K562 (cell line): ENCODE data around the gene TTLL8. TPM values are rescaled to one million over a fixed set of nuclear protein-coding genes. Genes with fewer than 3 reads are reported as not detected.

ENCODE experiments used
- CHD2 ChIP-seq: IDR thresholded peaks from 2 replicates; pipeline ENCODE4 v1.6.1; 2011; ENCODE audit warnings: low read depth, low read length
- JUND ChIP-seq, 2 experiments: IDR thresholded peaks; 2 replicates in 1 of 2; 3 replicates in 1 of 2; pipeline ENCODE4 v1.6.1; 2011; ENCODE audit warnings: borderline replicate concordance in 2 of 2, low read depth in 2 of 2, low read length in 2 of 2, improper control_type of control experiment in 1 of 2, missing biosample characterization in 1 of 2, missing genetic modification characterization in 1 of 2, missing genetic modification reagents in 1 of 2
- MGA ChIP-seq: fragments of 450-650 bp; IDR thresholded peaks from 2 replicates; pipeline ENCODE4 v1.6.1; 2016; ENCODE audit warnings: mild to moderate bottlenecking, moderate library complexity
- NCOA4 ChIP-seq: fragments of 450-650 bp; IDR thresholded peaks from 2 replicates; pipeline ENCODE4 v1.6.1; 2018; ENCODE audit warnings: mild to moderate bottlenecking; ENCODE audit not compliant: partially characterized antibody
- PRMT5 ChIP-seq: sonication (generic); formaldehyde crosslinking; IDR thresholded peaks from 2 replicates; pipeline ENCODE4 v1.5.0; 2020; ENCODE audit warnings: missing genetic modification reagents
- SETDB1 ChIP-seq: IDR thresholded peaks from one replicate; pipeline ENCODE4 v1.6.1; 2012; ENCODE audit warnings: low read length, control low read depth, inconsistent platforms
- SRF ChIP-seq, 2 experiments: fragments of 250-450, 450-650 bp in 1 of 2; sonication (Bioruptor Pico) in 1 of 2; sonication (generic) in 1 of 2; formaldehyde crosslinking; IDR thresholded peaks; 2 replicates each; pipeline versions ENCODE4 v1.5.0 to v1.5.1; 2020 to 2022; ENCODE audit warnings: mild to moderate bottlenecking in 1 of 2, missing genetic modification reagents in 1 of 2
- SRSF7 ChIP-seq: fragments of 200-400 bp; formaldehyde crosslinking; optimal IDR thresholded peaks from 2 replicates; pipeline ENCODE3; 2017; ENCODE audit warnings: mild to moderate bottlenecking, low read depth, low read length
- TAF1 ChIP-seq: IDR thresholded peaks from 2 replicates; pipeline ENCODE4 v1.6.1; 2011; ENCODE audit warnings: mild to moderate bottlenecking, low read length, moderate library complexity; ENCODE audit not compliant: insufficient read depth, control insufficient read depth, severe bottlenecking; ENCODE audit errors: extremely low read depth
- ZFP36 ChIP-seq: fragments of 150-350 bp; IDR thresholded peaks from 2 replicates; pipeline ENCODE4 v1.6.1; 2018; ENCODE audit warnings: low read length, low read depth; ENCODE audit not compliant: partially characterized antibody
- ZNF140 ChIP-seq: fragments of 250-450 bp; sonication (Bioruptor Pico); IDR thresholded peaks from 2 replicates; pipeline ENCODE4 v1.8.0; 2021; ENCODE audit warnings: moderate library complexity, mild to moderate bottlenecking, inconsistent platforms
- ZNF175 ChIP-seq: fragments of 200-800 bp; sonication (Bioruptor generic); IDR thresholded peaks from 2 replicates; pipeline ENCODE4 v1.6.1; 2016; ENCODE audit warnings: low read depth, mild to moderate bottlenecking, missing genetic modification characterization, missing compliant biosample characterization
- ZNF431 ChIP-seq: sonication (generic); formaldehyde crosslinking; IDR thresholded peaks from 2 replicates; pipeline ENCODE4 v1.8.0; 2022; ENCODE audit warnings: mild to moderate bottlenecking, missing genetic modification reagents
- ZNF445 ChIP-seq: fragments of 250-450 bp; sonication (Bioruptor Pico); IDR thresholded peaks from 2 replicates; pipeline ENCODE4 v1.4.0; 2020; ENCODE audit warnings: low read depth, mild to moderate bottlenecking, moderate library complexity
- ZNF766 ChIP-seq: fragments of 200-800 bp; sonication (Bioruptor generic); conservative IDR thresholded peaks from 2 replicates; pipeline ENCODE4 v1.6.1; 2016; ENCODE audit warnings: missing genetic modification characterization, missing compliant biosample characterization
- polyA plus RNA-seq, 8 experiments: library from polyadenylated mRNA; depleted of rRNA in 4 of 8; stranded (reverse) in 5 of 8; unstranded in 3 of 8; fragments of >200 nt; fragmentation: Nextera tagmentation in 2 of 8; fragmentation: Illumina TruSeq in 1 of 8; extraction: Ambion mirVana in 2 of 8; extraction: Trizol in 1 of 8; gene quantifications; 2 replicates each; pipeline versions ENCODE4 v1.2.1 to v1.2.3, GENCODE V29; 2011 to 2014; ENCODE audit warnings: inconsistent platforms in 1 of 8, missing spikeins in 1 of 8
- total RNA-seq, 7 experiments: library from RNA; depleted of rRNA in 6 of 7; stranded (reverse); fragments of >200 nt in 6 of 7; fragmentation: Illumina TruSeq in 2 of 7; extraction: Trizol in 2 of 7; gene quantifications; 2 replicates each; pipeline versions ENCODE4 v1.2.1 to v1.2.3, GENCODE V29; 2011 to 2021; ENCODE audit warnings: low replicate concordance in 1 of 7
- TF ChIP-seq, protein P1 (sequence below): fragments of 450-650 bp; IDR thresholded peaks from 2 replicates; pipeline ENCODE4 v1.6.1; 2017; ENCODE audit warnings: antibody characterized with exemption

TTLL8 gene
- total and polyA plus RNA-seq, 9 of the 15 experiments (the other 6 are each of a cell fraction or from before 2014, with no cell fraction given) = not detected

GRCh38 chr22:50104141-50104544 is 46.0 kb upstream of the TTLL8 start (continued):
- peak; percentile 55 for TF ChIP-seq MGA
- no peak for TF ChIP-seq ZNF431 (CRISPR knock-in tag)
- no peak for TF ChIP-seq ZNF445 (CRISPR knock-in tag)
- TF ChIP-seq, protein P1, sequence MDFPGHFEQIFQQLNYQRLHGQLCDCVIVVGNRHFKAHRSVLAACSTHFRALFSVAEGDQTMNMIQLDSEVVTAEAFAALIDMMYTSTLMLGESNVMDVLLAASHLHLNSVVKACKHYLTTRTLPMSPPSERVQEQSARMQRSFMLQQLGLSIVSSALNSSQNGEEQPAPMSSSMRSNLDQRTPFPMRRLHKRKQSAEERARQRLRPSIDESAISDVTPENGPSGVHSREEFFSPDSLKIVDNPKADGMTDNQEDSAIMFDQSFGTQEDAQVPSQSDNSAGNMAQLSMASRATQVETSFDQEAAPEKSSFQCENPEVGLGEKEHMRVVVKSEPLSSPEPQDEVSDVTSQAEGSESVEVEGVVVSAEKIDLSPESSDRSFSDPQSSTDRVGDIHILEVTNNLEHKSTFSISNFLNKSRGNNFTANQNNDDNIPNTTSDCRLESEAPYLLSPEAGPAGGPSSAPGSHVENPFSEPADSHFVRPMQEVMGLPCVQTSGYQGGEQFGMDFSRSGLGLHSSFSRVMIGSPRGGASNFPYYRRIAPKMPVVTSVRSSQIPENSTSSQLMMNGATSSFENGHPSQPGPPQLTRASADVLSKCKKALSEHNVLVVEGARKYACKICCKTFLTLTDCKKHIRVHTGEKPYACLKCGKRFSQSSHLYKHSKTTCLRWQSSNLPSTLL = no peak
- TF ChIP-seq ZFP36 = no peak
- TF ChIP-seq TAF1 = no peak
- no peak for TF ChIP-seq SRSF7
- peak; percentile 54; the same call in 1 of the 2 replicates for TF ChIP-seq ZNF766 (CRISPR knock-in tag)
- no peak for TF ChIP-seq SRF (CRISPR knock-in tag; IDR thresholded peaks at IDR 0.05)
- no peak for TF ChIP-seq SETDB1
- TF ChIP-seq JUND (IDR thresholded peaks at IDR 0.05; ENCODE audit: borderline replicate concordance, low read depth, low read length) = no peak
- no peak for TF ChIP-seq JUND (tag; IDR thresholded peaks at IDR 0.05; ENCODE audit: borderline replicate concordance, low read depth, low read length)
- TF ChIP-seq PRMT5 = no peak
- TF ChIP-seq CHD2 = no peak
- TF ChIP-seq NCOA4 = no peak
- TF ChIP-seq ZNF175 (CRISPR knock-in tag) = peak; percentile 30; the same call in 1 of the 2 replicates
- TF ChIP-seq ZNF140 (CRISPR knock-in tag) = no peak
